Liver (tissue), 9 donors: ENCODE results near the gene WDR36. TPM values are rescaled to one million over a fixed set of nuclear protein-coding genes. Genes with fewer than 3 reads are reported as not detected.

Source experiments
- DNase-seq: peaks from one replicate; pipeline ENCODE4 v3.0.0-alpha.2; 2017; ENCODE audit warnings: low spot score
- H3K27ac ChIP-seq, 2 donors: one replicate each; pipeline ENCODE4 v1.7.0; 2013; ENCODE audit warnings: inconsistent platforms in 2 of 2, low read length in 2 of 2, control low read depth in 1 of 2, low read depth in 1 of 2, mild to moderate bottlenecking in 1 of 2
- H3K27me3 ChIP-seq, 4 donors: one replicate each; pipeline versions ENCODE4 v1.6.1 to v1.7.0; 2013; ENCODE audit warnings: low read length in 3 of 4, inconsistent platforms in 1 of 4, mild to moderate bottlenecking in 1 of 4, moderate library complexity in 1 of 4; ENCODE audit not compliant: control insufficient read depth in 4 of 4, insufficient read depth in 4 of 4
- H3K36me3 ChIP-seq, 4 donors: one replicate each; pipeline versions ENCODE4 v1.6.1 to v1.7.0; 2013; ENCODE audit warnings: low read length in 3 of 4, mild to moderate bottlenecking in 3 of 4, low read depth in 1 of 4, moderate library complexity in 1 of 4; ENCODE audit not compliant: control insufficient read depth in 4 of 4, insufficient read depth in 3 of 4
- H3K4me1 ChIP-seq, 4 donors: one replicate each; pipeline versions ENCODE4 v1.6.1 to v1.7.0; 2013; ENCODE audit warnings: low read length in 3 of 4, mild to moderate bottlenecking in 3 of 4, moderate library complexity in 1 of 4; ENCODE audit not compliant: control insufficient read depth in 4 of 4, insufficient read depth in 4 of 4
- H3K4me3 ChIP-seq, 3 donors: one replicate each; pipeline versions ENCODE4 v1.6.1 to v1.7.0; 2013; ENCODE audit warnings: low read length in 3 of 3, control low read depth in 1 of 3, low read depth in 1 of 3, mild to moderate bottlenecking in 1 of 3
- H3K9ac ChIP-seq, 2 donors: one replicate each; pipeline ENCODE4 v1.7.0; 2013; ENCODE audit warnings: low read length in 2 of 2, mild to moderate bottlenecking in 2 of 2, moderate library complexity in 2 of 2, control low read depth in 1 of 2, low read depth in 1 of 2
- H3K9me3 ChIP-seq, 4 donors: one replicate each; pipeline versions ENCODE4 v1.6.1 to v1.7.0; 2013; ENCODE audit warnings: low read length in 3 of 4; ENCODE audit not compliant: control insufficient read depth in 4 of 4
- ATF3 ChIP-seq: IDR thresholded peaks from 2 replicates; pipeline ENCODE4 v1.6.1; 2016; ENCODE audit warnings: antibody characterized with exemption
- EGR1 ChIP-seq, 2 donors: IDR thresholded peaks; 2 replicates each; pipeline ENCODE4 v1.6.1; 2016 to 2018; ENCODE audit warnings: antibody characterized with exemption in 2 of 2, low read depth in 2 of 2
- FOXA2 ChIP-seq: IDR thresholded peaks from 2 replicates; pipeline ENCODE4 v1.6.1; 2016; ENCODE audit warnings: antibody characterized with exemption
- GABPA ChIP-seq, 2 donors: IDR thresholded peaks in 1 of 2; conservative IDR thresholded peaks in 1 of 2; 2 replicates each; pipeline ENCODE4 v1.6.1; 2016; ENCODE audit warnings: antibody characterized with exemption in 2 of 2, mild to moderate bottlenecking in 1 of 2, moderate library complexity in 1 of 2
- HNF4A ChIP-seq, 2 donors: conservative IDR thresholded peaks; 2 replicates each; pipeline ENCODE4 v1.6.1; 2016; ENCODE audit warnings: antibody characterized with exemption in 2 of 2, mild to moderate bottlenecking in 2 of 2
- HNF4G ChIP-seq: IDR thresholded peaks from 2 replicates; pipeline ENCODE4 v1.6.1; 2016; ENCODE audit warnings: antibody characterized with exemption
- MAX ChIP-seq: IDR thresholded peaks from 2 replicates; pipeline ENCODE4 v1.6.1; 2016; ENCODE audit warnings: antibody characterized with exemption
- NR2F2 ChIP-seq: IDR thresholded peaks from 2 replicates; pipeline ENCODE4 v1.6.1; 2016; ENCODE audit warnings: antibody characterized with exemption
- RAD21 ChIP-seq, 2 donors: IDR thresholded peaks; 2 replicates each; pipeline ENCODE4 v1.6.1; 2016; ENCODE audit warnings: antibody characterized with exemption in 2 of 2, mild to moderate bottlenecking in 2 of 2
- REST ChIP-seq: IDR thresholded peaks from 2 replicates; pipeline ENCODE4 v1.6.1; 2016; ENCODE audit warnings: antibody characterized with exemption, mild to moderate bottlenecking
- RXRA ChIP-seq, 2 donors: IDR thresholded peaks; 2 replicates each; pipeline ENCODE4 v1.6.1; 2017 to 2018; ENCODE audit warnings: antibody characterized with exemption in 2 of 2, mild to moderate bottlenecking in 1 of 2
- SP1 ChIP-seq: IDR thresholded peaks from 2 replicates; pipeline ENCODE4 v1.6.1; 2018; ENCODE audit warnings: antibody characterized with exemption, mild to moderate bottlenecking
- TAF1 ChIP-seq: conservative IDR thresholded peaks from 2 replicates; pipeline ENCODE4 v1.6.1; 2016; ENCODE audit warnings: antibody characterized with exemption, mild to moderate bottlenecking
- YY1 ChIP-seq: IDR thresholded peaks from 2 replicates; pipeline ENCODE4 v1.6.1; 2016; ENCODE audit warnings: antibody characterized with exemption, mild to moderate bottlenecking
- ZBTB33 ChIP-seq: IDR thresholded peaks from 2 replicates; pipeline ENCODE4 v1.6.1; 2016; ENCODE audit warnings: antibody characterized with exemption
- WGBS: extraction: QIAGEN DNeasy Blood & Tissue Kit; methylation state at CpG from one replicate; pipeline ENCODE4 v1.1.7; 2013; 5-methylcytosine and 5-hydroxymethylcytosine counted together
- polyA plus RNA-seq, 2 donors: library from polyadenylated mRNA; stranded (reverse) in 1 of 2; unstranded in 1 of 2; fragments of 200-250 nt in 1 of 2; fragments of >200 nt in 1 of 2; fragmentation: Nextera tagmentation in 1 of 2; extraction: Ambion mirVana in 1 of 2; gene quantifications; one replicate each; pipeline versions ENCODE4 v1.2.1 to v1.2.3, GENCODE V29; 2013 to 2015
- total RNA-seq, 2 donors: library from RNA; depleted of rRNA; stranded (reverse); fragments of >200 nt; gene quantifications; one replicate each; pipeline ENCODE4 v1.2.3, GENCODE V29; 2014
- donor health status: healthy.
- donor health status: healthy.
- donor health status: healthy.
- donor health status: healthy.
- donor health status: healthy.

The WDR36 gene
- total and polyA plus RNA-seq, 4 donors, result 5.2 to 25.7 (median 12.1) TPM

GRCh38 chr5:111131356-111131755, 39.2 kb downstream of the WDR36 start (continued):
- TF ChIP-seq REST, result no peak
- no peak for TF ChIP-seq NR2F2
- TF ChIP-seq ATF3, result no peak
- TF ChIP-seq GABPA (IDR thresholded peaks at IDR 0.05 in 1 of 2, conservative IDR thresholded peaks at IDR 0.05 in 1 of 2), result no peak
- TF ChIP-seq HNF4A (conservative IDR thresholded peaks at IDR 0.05), result no peak

- H3K9me3 ChIP-seq, result no peaks in the 10 kb centered on the region
- no peak for DNase-seq
- no peak overlapping the region for H3K27ac ChIP-seq
- no peaks in the 10 kb centered on the region for H3K27me3 ChIP-seq
- peaks cover 2 to 5% (median 4%) of the 10 kb centered on the region in 4 donors for H3K4me1 ChIP-seq
- no peak overlapping the region for H3K9ac ChIP-seq
- H3K4me3 ChIP-seq, result no peak overlapping the region
- peaks cover 0 to 5% (median 4%) of the 10 kb centered on the region in 4 donors for H3K36me3 ChIP-seq
- no peak for TF ChIP-seq GABPA (IDR thresholded peaks at IDR 0.05 in 1 of 2, conservative IDR thresholded peaks at IDR 0.05 in 1 of 2)
- no peak for TF ChIP-seq FOXA2
- TF ChIP-seq REST, result no peak
- no peak for TF ChIP-seq TAF1
- TF ChIP-seq HNF4G, result no peak
- TF ChIP-seq RXRA (IDR thresholded peaks at IDR 0.05), result no peak
- no peak for TF ChIP-seq EGR1 (IDR thresholded peaks at IDR 0.05; ENCODE audit: low read depth in 2 of 2)
- no peak for TF ChIP-seq NR2F2
- no peak for TF ChIP-seq SP1
- TF ChIP-seq ZBTB33, result no peak
- no peak for TF ChIP-seq RAD21 (IDR thresholded peaks at IDR 0.05)
- no peak for TF ChIP-seq MAX
- TF ChIP-seq YY1, result no peak
- 74% methylated on average over 1 of the region's 1 CpG for WGBS
These were observed 39.9 kb downstream of the WDR36 start for GRCh38 chr5:111132076-111132475.
